ENCODE measurements around the gene PDGFA. TPM values are rescaled to one million over a fixed set of nuclear protein-coding genes. Genes with fewer than 3 reads are reported as not detected.

PDGFA gene
- total and polyA plus RNA-seq, 11 donors = 11.8 to 50.9 (median 20.3) TPM

DNA sequence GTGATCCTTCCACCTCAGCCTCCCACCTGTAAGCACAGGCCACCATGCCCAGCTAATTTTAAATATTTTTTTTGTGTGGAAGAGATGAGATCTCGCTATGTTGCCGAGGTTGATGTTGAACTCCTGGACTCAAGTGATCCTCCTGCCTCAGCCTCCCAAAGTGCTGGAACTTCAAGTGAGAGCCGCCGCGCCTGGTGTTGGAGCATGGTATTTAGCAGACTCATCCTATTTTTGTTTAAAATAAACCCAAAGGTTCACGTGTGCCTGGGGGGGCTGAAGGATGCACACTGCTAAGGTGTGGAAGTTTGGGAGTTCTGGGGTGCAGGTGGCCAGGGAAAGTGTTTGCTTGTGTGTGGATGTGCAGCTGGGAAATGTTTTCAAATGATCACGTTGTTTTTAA lies 18.1 kb downstream of the PDGFA start:
- Histone ChIP-seq H3K36me3 (peaks cover 0 to 68% (median 36%) of the 10 kb centered on the region in 9 donors), H3K27ac (no peak overlapping the region), H3K27me3 (no peaks in the 10 kb centered on the region), H3K4me1 (peaks cover 0 to 34% (median 18%) of the 10 kb centered on the region in 12 donors), H3K4me3 (no peak overlapping the region), H3K9me3 (no peaks in the 10 kb centered on the region)
- 94 to 98% (median 94%) methylated on average over 7 of the region's 7 CpGs for WGBS, 4 donors
- intact Hi-C loops (cut with DNase I) = loop anchor here in 1 of 10 donors (5.0 kb wide), 1 partner anchor 169 kb away; no protein-coding TSS in a partner anchor
- TF ChIP-seq POLR2A (IDR thresholded peaks at IDR 0.05) (no peak), CTCF (IDR thresholded peaks at IDR 0.05) (no peak)
- no peak for ATAC-seq
- peak in 3 of 5 donors; percentile 11 to 22 (median 12) for DNase-seq

GRCh38 chr7:500521-501420 lies 18.9 kb downstream of the PDGFA start:
- DNase-seq = peak in 3 of 5 donors; percentile 23 to 60 (median 34)
- intact Hi-C loops (cut with DNase I) = loop anchor here in 1 of 10 donors (5.0 kb wide), 1 partner anchor 168 kb away; no protein-coding TSS in a partner anchor
- Histone ChIP-seq H3K36me3 (peaks cover 0 to 65% (median 39%) of the 10 kb centered on the region in 9 donors), H3K9me3 (no peaks in the 10 kb centered on the region), H3K4me3 (no peak overlapping the region), H3K27me3 (no peaks in the 10 kb centered on the region), H3K4me1 (peaks cover 0 to 34% (median 18%) of the 10 kb centered on the region in 12 donors), H3K27ac (no peak overlapping the region)
- 89 to 92% (median 91%) methylated on average over 34 to 35 of the region's 35 CpGs for WGBS, 4 donors
- TF ChIP-seq POLR2A (IDR thresholded peaks at IDR 0.05) = no peak
- no peak for TF ChIP-seq CTCF (IDR thresholded peaks at IDR 0.05)
- no peak for ATAC-seq

GRCh38 chr7:499853-500485 lies 19.7 kb downstream of the PDGFA start:
- Histone ChIP-seq H3K4me3 (no peak overlapping the region), H3K4me1 (peaks cover 0 to 28% (median 17%) of the 10 kb centered on the region in 12 donors), H3K27me3 (no peaks in the 10 kb centered on the region), H3K27ac (no peak overlapping the region), H3K9me3 (no peaks in the 10 kb centered on the region), H3K36me3 (peaks cover 0 to 62% (median 39%) of the 10 kb centered on the region in 9 donors)
- 94 to 96% (median 94%) methylated on average over 20 of the region's 20 CpGs for WGBS, 4 donors
- intact Hi-C loops (cut with DNase I) = loop anchor here in 1 of 10 donors (5.0 kb wide), 1 partner anchor 168 kb away; no protein-coding TSS in a partner anchor
- DNase-seq (peak in 3 of 5 donors; percentile 17 to 28 (median 18)), ATAC-seq (no peak)
- TF ChIP-seq POLR2A (IDR thresholded peaks at IDR 0.05) = no peak
- TF ChIP-seq CTCF (IDR thresholded peaks at IDR 0.05) = no peak
